Stimulated activated CD8-positive, alpha-beta memory T cell treated with anti-CD3 and anti-CD28 coated beads, Interleukin-4, amount 100 ng/mL, for 24 hours (primary cell): ENCODE results near the gene FRMD5.
"Not testable (repeated sequence)": the region's sequence is repeated elsewhere in the genome, so short reads cannot be mapped to it uniquely, and the experiment has no call there.

Experiments
- DNase-seq: peaks from one replicate; pipeline ENCODE4 v3.0.0-alpha.2; 2020; ENCODE audit warnings: low read depth

FRMD5 gene

DNA sequence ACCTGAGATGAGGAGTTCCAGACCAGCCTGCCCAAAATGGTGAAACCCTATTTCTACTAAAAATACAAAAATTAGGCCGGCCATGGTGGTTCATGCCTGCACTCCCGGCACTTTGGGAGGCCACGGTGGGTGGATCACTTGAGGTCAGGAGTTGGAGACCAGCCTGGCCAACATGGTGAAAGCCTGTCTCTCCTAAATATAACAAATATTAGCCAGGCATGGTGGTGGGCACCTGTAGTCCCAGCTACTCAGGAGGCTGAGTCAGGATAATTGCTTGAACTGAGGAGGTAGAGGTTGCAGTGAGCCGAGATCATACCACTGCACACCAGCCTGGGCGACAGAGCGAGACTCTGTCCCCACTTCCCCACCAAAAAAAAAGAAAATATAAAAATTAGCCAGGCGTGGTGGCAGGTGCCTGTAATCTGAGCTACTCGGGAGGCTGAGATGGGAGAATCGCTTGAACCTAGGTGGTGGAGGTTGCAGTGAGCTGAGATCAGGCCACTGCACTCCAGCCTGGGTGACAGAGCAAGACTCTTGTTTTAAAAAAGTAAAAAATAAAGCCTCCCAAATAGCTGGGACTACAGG is 364.3 kb downstream of the FRMD5 start:
- DNase-seq = not testable (repeated sequence)

DNA sequence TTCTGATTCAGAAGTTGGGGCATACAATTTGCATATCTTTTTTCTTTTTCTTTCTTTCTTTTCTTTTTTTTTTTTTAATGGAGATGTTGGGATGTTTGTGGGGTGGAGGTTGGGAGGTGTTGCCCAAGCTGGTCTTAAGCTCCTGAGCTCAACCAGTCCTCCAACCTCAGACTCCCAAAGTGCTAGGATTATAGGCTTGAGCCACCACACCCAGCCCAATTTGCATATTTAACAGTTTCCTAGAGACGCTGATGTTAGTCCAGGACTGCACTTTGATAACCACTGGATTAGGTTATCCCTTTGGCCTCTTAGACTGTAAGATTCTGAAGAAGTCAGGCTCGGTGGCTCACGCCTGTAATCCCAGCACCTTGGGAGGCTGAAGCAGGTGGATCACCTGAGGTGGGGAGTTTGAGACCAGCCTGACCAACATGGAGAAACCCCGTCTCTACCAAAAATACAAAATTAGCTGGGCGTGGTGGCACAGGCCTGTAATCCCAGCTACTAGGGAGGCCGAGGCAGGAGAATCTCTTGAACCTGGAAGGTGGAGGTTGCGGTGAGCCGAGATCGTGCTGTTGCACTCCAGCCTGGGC is 365.0 kb downstream of the FRMD5 start:
- not testable (repeated sequence) for DNase-seq

DNA sequence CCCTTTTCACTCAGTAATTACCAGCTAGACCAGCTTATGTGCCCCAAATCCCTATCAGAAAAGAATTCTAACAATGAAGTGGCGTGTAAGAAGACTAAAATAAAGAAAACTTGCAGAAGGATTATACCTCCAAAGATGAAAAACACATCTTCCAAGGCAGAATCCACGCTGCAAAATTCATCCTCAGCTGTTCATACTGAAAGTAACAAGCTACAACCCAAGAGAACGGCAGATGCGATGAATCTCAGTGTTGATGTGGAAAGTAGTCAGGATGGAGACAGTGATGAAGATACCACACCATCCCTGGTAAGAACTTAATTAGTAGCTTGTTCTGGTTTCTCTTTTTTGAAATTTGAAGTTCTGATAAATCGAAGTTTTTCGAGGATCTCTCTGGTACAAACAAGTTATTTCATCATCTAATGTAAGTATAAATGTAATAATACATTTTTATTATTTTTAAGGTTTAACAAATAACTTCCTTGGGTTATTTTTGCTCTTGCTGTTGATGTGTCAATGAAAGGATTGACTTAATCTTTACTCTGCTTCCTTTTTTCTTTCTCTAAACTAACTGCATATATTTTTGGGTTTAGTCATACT is 366.9 kb downstream of the FRMD5 start:
- DNase-seq = no peak

DNA sequence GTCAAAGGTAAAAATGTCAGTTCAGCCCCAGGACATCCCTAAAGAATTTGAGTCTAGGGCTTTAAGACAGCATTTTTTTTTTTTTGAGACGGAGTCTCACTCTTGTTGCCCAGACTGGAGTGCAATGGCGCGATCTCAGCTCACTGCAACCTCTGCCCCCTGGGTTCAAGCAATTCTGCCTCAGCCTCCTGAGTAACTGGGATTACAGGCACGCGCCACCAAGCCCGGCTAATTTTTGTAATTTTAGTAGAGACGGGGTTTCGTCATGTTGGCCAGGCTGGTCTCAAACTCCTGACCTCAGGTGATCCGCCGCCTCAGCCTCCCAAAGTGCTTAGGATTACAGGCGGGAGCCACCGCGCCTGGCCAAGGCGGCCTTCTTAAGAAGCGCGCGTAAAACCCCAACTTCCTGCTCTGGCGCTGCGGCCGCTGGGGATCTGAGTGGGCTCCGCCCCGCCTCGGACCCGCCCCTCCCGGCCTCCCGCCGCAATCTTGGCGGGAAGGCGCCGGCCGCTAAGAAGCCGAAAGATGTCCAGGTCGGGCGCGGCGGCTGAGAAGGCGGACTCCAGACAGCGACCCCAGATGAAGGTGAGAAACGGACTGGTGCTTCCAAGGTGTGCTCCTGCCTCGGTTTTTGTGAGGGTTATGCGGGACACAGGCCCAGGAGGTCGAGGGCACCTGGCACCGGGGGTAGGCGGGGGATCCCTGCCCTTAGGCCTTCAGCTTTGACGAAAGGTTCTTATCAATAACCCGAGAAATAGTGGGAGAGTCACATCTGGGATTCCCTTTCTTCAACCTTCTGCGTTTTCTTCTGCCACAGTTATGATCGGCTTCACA is 368.3 kb downstream of the FRMD5 start, which contains the start of gene WDR76:
TSS of gene WDR76 (plus strand) at position 495 of the 834 bp plus-strand sequence. CDS start at position 526, 31 bp downstream.
- peak; percentile 71 for DNase-seq

DNA sequence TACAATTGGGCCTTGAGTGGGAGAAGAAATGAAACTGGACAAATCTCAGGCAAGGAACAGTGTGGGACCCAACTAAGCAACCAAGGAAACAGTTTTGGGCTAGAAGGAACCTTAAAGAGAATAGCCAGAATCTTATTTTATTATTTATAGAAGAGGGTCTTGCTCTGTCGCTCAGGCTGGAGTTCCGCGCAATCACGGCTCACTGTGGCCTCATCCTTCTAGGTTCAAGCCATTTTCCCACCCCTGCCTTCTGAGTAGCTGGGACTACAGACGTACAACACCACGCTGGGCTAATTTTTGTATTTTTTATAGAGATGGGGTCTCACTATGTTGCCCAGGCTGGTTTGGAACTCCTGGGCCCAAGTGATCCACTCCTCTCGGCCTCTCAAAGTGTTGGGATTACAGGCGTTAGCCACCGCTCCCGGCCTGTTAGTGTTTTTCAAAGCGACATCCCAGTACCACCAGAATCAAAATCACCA is 369.0 kb downstream of the FRMD5 start:
- DNase-seq = no peak

DNA sequence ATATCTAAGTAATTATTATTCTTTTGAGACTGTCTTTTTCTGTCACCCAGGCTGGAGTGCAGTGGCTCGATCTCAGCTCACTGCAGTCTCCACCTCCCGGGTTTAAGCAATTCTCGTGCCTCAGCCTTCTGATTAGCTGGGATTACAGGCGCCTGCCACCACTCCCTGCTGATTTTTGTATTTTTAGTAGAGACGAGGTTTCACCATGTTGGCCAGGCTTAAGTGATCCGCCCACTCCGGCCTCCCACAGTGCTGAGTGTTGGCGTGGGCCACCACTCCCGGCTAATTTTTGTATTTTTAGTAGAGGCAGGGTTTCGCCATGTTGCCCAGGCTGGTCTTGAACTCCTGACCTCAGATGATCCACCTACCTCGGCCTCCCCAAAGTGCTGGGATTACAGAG is 369.8 kb downstream of the FRMD5 start:
- not testable (repeated sequence) for DNase-seq

DNA sequence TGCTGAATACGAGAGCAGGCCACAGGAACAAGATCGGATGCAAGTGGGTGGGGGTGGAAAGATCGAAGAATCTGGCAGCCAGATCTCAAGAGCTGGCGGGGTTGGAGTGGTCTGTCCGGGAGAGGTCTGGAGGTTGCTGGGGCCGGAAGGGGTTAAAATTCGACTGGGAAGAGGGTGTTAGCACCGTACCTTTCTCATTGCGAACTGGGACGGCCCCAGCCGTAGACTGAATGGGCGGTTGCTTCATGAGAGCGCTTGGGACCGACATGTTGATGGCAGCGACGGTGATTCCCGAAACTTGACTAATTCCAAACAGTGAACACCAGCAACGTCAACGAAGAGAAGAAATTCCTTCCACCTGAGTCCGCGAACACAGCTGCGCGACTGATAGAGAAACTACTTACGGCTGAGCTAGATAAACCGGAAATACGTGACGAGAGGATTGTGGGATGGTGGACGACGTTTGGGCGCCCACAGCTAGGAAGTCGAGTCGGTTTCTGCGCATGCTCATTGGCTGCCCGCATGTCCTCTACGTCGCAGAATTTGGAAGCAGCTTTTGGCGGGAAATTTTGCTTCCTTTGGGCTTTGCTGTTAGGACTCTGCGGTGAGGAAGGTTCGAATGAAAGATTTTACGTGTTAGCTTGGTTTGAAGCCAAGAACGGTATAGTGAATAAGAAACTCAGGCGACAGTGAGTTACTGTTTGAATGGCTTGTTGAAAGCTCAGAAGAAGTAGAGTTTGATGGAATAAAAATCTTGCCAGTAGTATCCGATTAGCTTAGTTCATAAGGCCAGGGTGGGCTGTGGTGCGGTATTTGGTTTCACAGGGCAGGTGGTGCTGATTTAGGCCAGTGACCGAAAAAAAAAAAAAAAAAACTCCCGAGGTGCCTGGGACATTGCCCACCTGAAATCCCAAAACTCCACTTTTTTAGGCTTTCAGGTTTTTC is 370.5 kb downstream of the FRMD5 start, which contains the start of gene MFAP1:
TSS of gene MFAP1 (minus strand) at position 389 of the 945 bp plus-strand sequence. CDS start at position 268, 121 bp downstream.
- DNase-seq = peak; percentile 84

DNA sequence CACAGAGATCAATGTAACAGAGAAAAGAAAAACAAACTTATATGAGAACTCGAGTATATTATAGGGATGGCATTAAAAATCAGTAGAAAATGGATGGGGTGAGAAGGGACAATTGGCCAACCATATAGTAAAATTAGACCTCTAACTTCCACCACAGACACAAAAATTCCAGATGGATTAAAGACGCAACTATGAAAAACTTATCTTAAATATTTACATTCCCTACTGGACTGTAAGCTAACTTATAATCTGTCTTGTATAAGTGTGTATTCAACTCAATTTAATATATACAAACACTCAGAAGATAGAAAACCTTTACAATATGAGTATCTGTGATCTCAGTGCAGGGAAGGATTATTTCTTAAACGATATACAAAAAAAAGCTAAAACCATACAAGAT is 373.6 kb downstream of the FRMD5 start:
- no peak for DNase-seq
